Measurements from ENCODE around the gene FLAD1.
A peak's percentile ranks its signal among the peaks of the same experiment; 100 is the strongest.

Gene FLAD1

GRCh38 chr1:155017946-155018316 is 34.8 kb downstream of the FLAD1 start:
- Histone ChIP-seq H3K4me1 (ENCODE audit: control insufficient read depth, insufficient read depth, low read length) (peaks cover 24% of the 10 kb centered on the region), H3K9ac (ENCODE audit: low read depth, low read length) (peak overlapping the region; percentile 62), H3K27me3 (ENCODE audit: control insufficient read depth, insufficient read depth, low read length) (no peaks in the 10 kb centered on the region), H3K4me3 (ENCODE audit: low read length) (peak overlapping the region; percentile 54), H3K36me3 (ENCODE audit: insufficient read depth, low read length) (peaks cover 32% of the 10 kb centered on the region), H3K4me2 (ENCODE audit: low read length) (peak overlapping the region; percentile 80), H3K9me3 (replicated peaks; ENCODE audit: low read length) (no peaks in the 10 kb centered on the region)

- peaks cover 32% of the 10 kb centered on the region for H3K36me3 ChIP-seq (ENCODE audit: insufficient read depth, low read length)
- H3K4me2 ChIP-seq (ENCODE audit: low read length): peak overlapping the region; percentile 32
- H3K4me1 ChIP-seq (ENCODE audit: control insufficient read depth, insufficient read depth, low read length): peaks cover 24% of the 10 kb centered on the region
- no peak overlapping the region for H3K4me3 ChIP-seq (ENCODE audit: low read length)
- H3K9me3 ChIP-seq (replicated peaks; ENCODE audit: low read length): no peaks in the 10 kb centered on the region
- no peak overlapping the region for H3K9ac ChIP-seq (ENCODE audit: low read depth, low read length)
- no peaks in the 10 kb centered on the region for H3K27me3 ChIP-seq (ENCODE audit: control insufficient read depth, insufficient read depth, low read length)
Measured at GRCh38 chr1:155018617-155019348, 35.6 kb downstream of the FLAD1 start.

DNA sequence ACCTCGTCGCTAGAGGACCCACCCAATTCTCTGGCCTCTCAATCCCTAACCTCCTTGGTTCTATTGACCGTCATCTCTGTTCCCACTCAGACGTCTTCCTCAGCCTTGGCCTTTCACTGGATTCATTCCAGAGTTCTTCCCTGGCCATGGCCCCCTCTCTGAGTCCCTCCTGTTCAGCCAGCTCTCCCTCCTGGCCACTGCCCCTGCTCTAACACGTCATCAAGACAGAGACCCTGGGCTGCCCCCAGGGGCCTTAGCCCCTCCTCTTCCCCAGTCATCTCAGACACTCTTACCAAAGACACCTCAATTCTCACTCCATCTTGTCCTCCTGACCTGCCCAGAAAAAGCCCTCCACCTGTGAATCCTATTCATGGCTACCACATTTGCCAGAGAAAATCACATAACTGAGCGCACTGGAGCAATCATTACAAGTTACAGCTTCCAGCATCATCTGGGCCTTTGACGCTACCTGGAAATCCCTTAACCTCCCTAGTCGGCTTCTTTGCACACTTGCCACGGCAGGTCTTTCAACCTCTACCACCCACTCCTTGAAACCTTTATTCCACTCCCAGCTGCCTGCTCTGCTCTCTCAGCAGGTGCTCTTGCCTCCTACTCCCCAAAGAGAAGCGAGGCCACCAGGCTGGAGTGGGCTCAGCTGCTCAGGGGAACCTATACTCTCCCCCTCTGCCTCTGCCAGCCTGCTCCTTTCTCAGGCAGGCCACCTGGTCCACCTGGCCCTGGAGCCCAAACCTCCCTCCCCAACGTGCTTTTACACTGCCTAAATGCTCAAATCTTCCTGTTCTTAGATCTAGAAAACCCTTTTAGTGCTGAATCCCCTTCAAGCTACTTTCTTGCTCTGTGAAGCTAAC is 36.5 kb downstream of the FLAD1 start:
- Histone ChIP-seq H3K36me3 (ENCODE audit: insufficient read depth, low read length) (peaks cover 23% of the 10 kb centered on the region), H3K27me3 (ENCODE audit: control insufficient read depth, insufficient read depth, low read length) (no peaks in the 10 kb centered on the region), H3K4me1 (ENCODE audit: control insufficient read depth, insufficient read depth, low read length) (peaks cover 24% of the 10 kb centered on the region), H3K9me3 (replicated peaks; ENCODE audit: low read length) (no peaks in the 10 kb centered on the region), H3K4me2 (ENCODE audit: low read length) (no peak overlapping the region), H3K9ac (ENCODE audit: low read depth, low read length) (no peak overlapping the region), H3K4me3 (ENCODE audit: low read length) (no peak overlapping the region)

GRCh38 chr1:155022136-155022926 is 39.2 kb downstream of the FLAD1 start:
- H3K27me3 ChIP-seq (ENCODE audit: control insufficient read depth, insufficient read depth, low read length): no peaks in the 10 kb centered on the region
- peaks cover 16% of the 10 kb centered on the region for H3K4me1 ChIP-seq (ENCODE audit: control insufficient read depth, insufficient read depth, low read length)
- no peaks in the 10 kb centered on the region for H3K9me3 ChIP-seq (replicated peaks; ENCODE audit: low read length)
- H3K4me3 ChIP-seq (ENCODE audit: low read length): no peak overlapping the region
- peaks cover 3% of the 10 kb centered on the region for H3K36me3 ChIP-seq (ENCODE audit: insufficient read depth, low read length)
- H3K9ac ChIP-seq (ENCODE audit: low read depth, low read length): no peak overlapping the region
- no peak overlapping the region for H3K4me2 ChIP-seq (ENCODE audit: low read length)

DNA sequence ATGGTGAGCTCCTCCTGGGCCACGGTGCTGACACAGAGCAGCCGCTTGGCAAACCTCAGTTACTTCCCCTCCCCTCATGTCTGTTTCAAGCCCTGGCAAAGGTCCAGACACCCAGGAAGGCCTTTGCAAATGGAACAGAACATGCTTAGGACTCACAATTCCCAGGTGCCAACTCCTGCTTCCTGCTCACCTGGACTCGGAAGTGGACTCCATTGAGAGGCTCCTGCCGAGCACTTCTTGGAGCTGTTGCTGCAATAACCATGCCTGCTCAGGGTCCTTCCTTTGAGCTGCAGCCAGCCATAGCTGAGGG is 39.7 kb downstream of the FLAD1 start:
- H3K4me3 ChIP-seq (ENCODE audit: low read length): no peak overlapping the region

GRCh38 chr1:155023627-155024026 is 40.5 kb downstream of the FLAD1 start:
- Histone ChIP-seq H3K4me2 (ENCODE audit: low read length) (no peak overlapping the region), H3K4me3 (ENCODE audit: low read length) (no peak overlapping the region), H3K27me3 (ENCODE audit: control insufficient read depth, insufficient read depth, low read length) (no peaks in the 10 kb centered on the region), H3K4me1 (ENCODE audit: control insufficient read depth, insufficient read depth, low read length) (peaks cover 6% of the 10 kb centered on the region), H3K36me3 (ENCODE audit: insufficient read depth, low read length) (peaks cover under 1% of the 10 kb centered on the region), H3K9me3 (replicated peaks; ENCODE audit: low read length) (no peaks in the 10 kb centered on the region), H3K9ac (ENCODE audit: low read depth, low read length) (no peak overlapping the region)

More for the DNA sequence above, 39.7 kb downstream of the FLAD1 start:
- no peak overlapping the region for H3K9ac ChIP-seq (ENCODE audit: low read depth, low read length)
- peaks cover 3% of the 10 kb centered on the region for H3K36me3 ChIP-seq (ENCODE audit: insufficient read depth, low read length)
- no peaks in the 10 kb centered on the region for H3K9me3 ChIP-seq (replicated peaks; ENCODE audit: low read length)
- H3K27me3 ChIP-seq (ENCODE audit: control insufficient read depth, insufficient read depth, low read length): no peaks in the 10 kb centered on the region
- no peak overlapping the region for H3K4me2 ChIP-seq (ENCODE audit: low read length)
- H3K4me1 ChIP-seq (ENCODE audit: control insufficient read depth, insufficient read depth, low read length): peaks cover 12% of the 10 kb centered on the region

DNA sequence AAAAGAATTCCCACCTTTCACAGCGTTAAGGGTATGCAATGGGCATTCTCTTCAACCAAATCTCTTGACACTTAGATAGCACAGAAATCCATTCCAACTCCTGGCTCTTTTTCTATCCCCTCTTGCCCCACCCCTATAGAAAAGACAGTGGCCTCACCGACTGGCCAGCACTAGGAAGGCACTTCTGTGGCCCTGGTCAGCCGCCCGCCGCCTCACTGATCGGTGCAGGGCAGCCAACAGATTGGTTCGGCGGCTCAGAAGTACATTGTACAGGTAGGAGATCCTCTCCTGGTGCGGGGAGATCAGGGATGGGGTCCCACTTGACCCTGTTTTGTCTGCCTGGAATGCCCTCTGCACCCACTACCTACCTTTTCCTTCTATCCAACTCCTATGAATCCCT is 41.2 kb downstream of the FLAD1 start:
- no peaks in the 10 kb centered on the region for H3K9me3 ChIP-seq (replicated peaks; ENCODE audit: low read length)
- no peak overlapping the region for H3K4me2 ChIP-seq (ENCODE audit: low read length)
- H3K4me1 ChIP-seq (ENCODE audit: control insufficient read depth, insufficient read depth, low read length): no peaks in the 10 kb centered on the region
- H3K4me3 ChIP-seq (ENCODE audit: low read length): no peak overlapping the region
- no peaks in the 10 kb centered on the region for H3K36me3 ChIP-seq (ENCODE audit: insufficient read depth, low read length)
- H3K27me3 ChIP-seq (ENCODE audit: control insufficient read depth, insufficient read depth, low read length): no peaks in the 10 kb centered on the region
- H3K9ac ChIP-seq (ENCODE audit: low read depth, low read length): no peak overlapping the region

DNA sequence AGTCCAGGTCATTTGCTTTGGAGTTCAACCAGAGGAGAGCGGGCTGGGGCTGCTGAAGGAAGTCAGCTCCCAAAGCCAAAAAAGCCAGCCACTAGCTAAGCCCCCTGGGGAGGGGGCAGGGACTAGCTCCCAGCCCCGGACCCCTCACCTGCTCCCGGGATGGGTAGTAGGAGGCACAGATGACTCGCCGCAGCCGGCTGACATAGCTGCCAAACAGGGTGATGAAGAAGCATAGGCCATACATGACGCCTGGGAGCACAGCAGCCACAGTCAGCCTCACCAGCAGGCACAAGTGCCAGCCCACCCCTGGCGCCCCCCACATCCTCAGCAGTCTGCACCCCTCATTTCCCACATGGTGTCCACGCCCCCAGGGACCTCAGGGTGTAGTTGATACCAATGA is 43.0 kb downstream of the FLAD1 start:
- no peak overlapping the region for H3K9ac ChIP-seq (ENCODE audit: low read depth, low read length)
- H3K36me3 ChIP-seq (ENCODE audit: insufficient read depth, low read length): no peaks in the 10 kb centered on the region
- H3K4me3 ChIP-seq (ENCODE audit: low read length): no peak overlapping the region
- H3K4me2 ChIP-seq (ENCODE audit: low read length): no peak overlapping the region
- H3K4me1 ChIP-seq (ENCODE audit: control insufficient read depth, insufficient read depth, low read length): no peaks in the 10 kb centered on the region
- peaks cover 5% of the 10 kb centered on the region for H3K27me3 ChIP-seq (ENCODE audit: control insufficient read depth, insufficient read depth, low read length)
- H3K9me3 ChIP-seq (replicated peaks; ENCODE audit: low read length): no peaks in the 10 kb centered on the region

- Histone ChIP-seq H3K9ac (ENCODE audit: low read depth, low read length) (no peak overlapping the region), H3K4me2 (ENCODE audit: low read length) (no peak overlapping the region), H3K36me3 (ENCODE audit: insufficient read depth, low read length) (no peaks in the 10 kb centered on the region), H3K27me3 (ENCODE audit: control insufficient read depth, insufficient read depth, low read length) (peaks cover 7% of the 10 kb centered on the region), H3K4me3 (ENCODE audit: low read length) (no peak overlapping the region), H3K9me3 (replicated peaks; ENCODE audit: low read length) (no peaks in the 10 kb centered on the region), H3K4me1 (ENCODE audit: control insufficient read depth, insufficient read depth, low read length) (no peaks in the 10 kb centered on the region)
Measured at GRCh38 chr1:155026588-155026987, 43.4 kb downstream of the FLAD1 start.

DNA sequence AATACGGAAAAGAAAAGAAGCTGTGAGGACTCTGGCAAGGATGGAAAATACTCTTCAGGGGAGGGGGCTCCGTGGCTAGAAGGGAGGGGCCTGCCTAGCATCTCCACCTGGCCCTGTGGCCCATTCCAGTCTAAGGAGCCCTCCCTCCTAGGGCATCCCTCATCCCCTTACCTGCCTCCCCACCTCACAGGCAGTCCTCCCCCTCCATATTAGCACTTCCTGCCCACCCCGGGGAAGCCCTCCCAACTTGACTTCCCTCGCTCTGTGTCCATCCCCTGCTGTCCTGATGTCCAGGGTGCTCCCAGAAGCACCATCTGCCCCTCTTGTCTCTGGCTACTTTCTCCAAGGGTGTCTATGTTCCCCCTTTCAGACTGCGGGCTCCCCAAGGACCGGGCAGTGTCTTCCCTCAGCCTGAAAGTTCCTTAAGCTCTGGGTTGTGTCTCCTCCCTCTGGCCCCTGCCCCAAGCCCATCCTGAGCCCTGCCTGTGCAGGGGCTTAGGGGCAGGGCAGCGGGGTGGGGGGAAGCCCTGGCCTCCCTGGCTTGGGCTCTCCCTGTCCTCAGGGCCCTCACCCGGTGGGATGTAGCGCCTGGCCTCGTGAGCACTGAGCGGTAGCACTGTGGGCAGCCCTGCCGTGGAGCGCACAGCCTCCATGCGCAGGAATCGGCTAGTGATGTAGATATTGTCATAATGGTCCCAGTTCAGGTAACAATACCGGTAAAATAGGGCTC is 46.5 kb downstream of the FLAD1 start:
- Histone ChIP-seq H3K27me3 (ENCODE audit: control insufficient read depth, insufficient read depth, low read length) (peaks cover 15% of the 10 kb centered on the region), H3K9ac (ENCODE audit: low read depth, low read length) (no peak overlapping the region), H3K9me3 (replicated peaks; ENCODE audit: low read length) (no peaks in the 10 kb centered on the region), H3K36me3 (ENCODE audit: insufficient read depth, low read length) (no peaks in the 10 kb centered on the region), H3K4me1 (ENCODE audit: control insufficient read depth, insufficient read depth, low read length) (no peaks in the 10 kb centered on the region), H3K4me3 (ENCODE audit: low read length) (no peak overlapping the region), H3K4me2 (ENCODE audit: low read length) (no peak overlapping the region)

GRCh38 chr1:155030243-155030795 is 47.2 kb downstream of the FLAD1 start:
- H3K9me3 ChIP-seq (replicated peaks; ENCODE audit: low read length): no peaks in the 10 kb centered on the region
- no peak overlapping the region for H3K9ac ChIP-seq (ENCODE audit: low read depth, low read length)
- no peaks in the 10 kb centered on the region for H3K36me3 ChIP-seq (ENCODE audit: insufficient read depth, low read length)
- no peaks in the 10 kb centered on the region for H3K4me1 ChIP-seq (ENCODE audit: control insufficient read depth, insufficient read depth, low read length)
- H3K4me3 ChIP-seq (ENCODE audit: low read length): no peak overlapping the region
- no peak overlapping the region for H3K4me2 ChIP-seq (ENCODE audit: low read length)
- peaks cover 15% of the 10 kb centered on the region for H3K27me3 ChIP-seq (ENCODE audit: control insufficient read depth, insufficient read depth, low read length)
